SH-SY5Y (cell line): Measurements from ENCODE around the gene SYCP3.

Experiments used
- GATA2 ChIP-seq: IDR thresholded peaks from 2 replicates; pipeline ENCODE4 v1.6.1; 2011; ENCODE audit warnings: mild to moderate bottlenecking, low read depth, low read length
- GATA3 ChIP-seq: IDR thresholded peaks from 2 replicates; pipeline ENCODE4 v1.6.1; 2011; ENCODE audit warnings: low read depth, mild to moderate bottlenecking, low read length, moderate library complexity

DNA sequence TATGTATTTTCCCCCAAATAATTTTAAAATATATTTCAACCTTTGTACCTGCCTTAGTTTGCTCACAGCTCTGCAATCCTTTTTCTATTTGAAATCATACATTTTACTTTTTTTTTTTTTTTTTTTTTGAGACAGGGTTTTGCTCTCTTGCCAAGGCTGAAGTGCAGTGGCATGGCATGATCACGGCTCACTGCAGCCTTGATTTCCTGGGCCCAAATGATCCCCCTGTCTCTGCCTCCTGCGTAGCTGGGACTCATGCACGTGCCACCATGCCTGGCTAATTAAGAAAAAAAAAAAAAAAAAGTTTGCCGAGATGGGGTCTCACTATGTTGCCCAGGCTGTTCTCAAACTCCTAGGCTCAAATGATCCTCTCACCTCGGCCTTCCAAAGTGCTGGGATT is 1.3 kb upstream of the SYCP3 start:
- TF ChIP-seq GATA2 (no peak), GATA3 (no peak)
